Fibroblast of skin of abdomen (primary cell): ENCODE data around the gene PLET1.
A peak's percentile ranks its signal among the peaks of the same experiment; 100 is the strongest.

Experiments
- DNase-seq: peaks from one replicate; pipeline ENCODE4 v3.0.0-alpha.2; 2013

PLET1 gene

GRCh38 chr11:112237451-112237850 lies 23.2 kb downstream of the PLET1 start:
- no peak for DNase-seq

GRCh38 chr11:112235750-112236390 lies 24.8 kb downstream of the PLET1 start:
- DNase-seq: no peak

GRCh38 chr11:112231952-112232351 lies 28.7 kb downstream of the PLET1 start:
- no peak for DNase-seq

- peak; percentile 87 for DNase-seq
Observed at GRCh38 chr11:112229746-112230433, 30.8 kb downstream of the PLET1 start.

- no peak for DNase-seq
Observed at GRCh38 chr11:112229159-112229558, 31.5 kb downstream of the PLET1 start.

GRCh38 chr11:112228706-112229105 lies 32.0 kb downstream of the PLET1 start:
- DNase-seq: no peak

- no peak for DNase-seq
Observed at GRCh38 chr11:112227471-112227870, 33.2 kb downstream of the PLET1 start.

- DNase-seq: peak; percentile 30
Observed at GRCh38 chr11:112226831-112227401, 33.7 kb downstream of the PLET1 start.

GRCh38 chr11:112226062-112226830 lies 34.4 kb downstream of the PLET1 start, which contains the start of gene PTS:
Gene PTS (plus strand): TSS chr11:112226428. CDS start chr11:112226444, 16 bp downstream.
- peak; percentile 87 for DNase-seq

- DNase-seq: no peak
Observed at GRCh38 chr11:112225753-112226061, 35.0 kb downstream of the PLET1 start.

- no peak for DNase-seq
Observed at GRCh38 chr11:112223754-112224532, 36.7 kb downstream of the PLET1 start.

- DNase-seq: no peak
Observed at GRCh38 chr11:112223121-112223520, 37.5 kb downstream of the PLET1 start.

GRCh38 chr11:112222303-112222702 lies 38.4 kb downstream of the PLET1 start:
- no peak for DNase-seq

- no peak for DNase-seq
Observed at GRCh38 chr11:112221274-112221835, 39.3 kb downstream of the PLET1 start.

- peak; percentile 71 for DNase-seq
Observed at GRCh38 chr11:112219476-112220232, 41.0 kb downstream of the PLET1 start.

GRCh38 chr11:112216561-112217105 lies 44.0 kb downstream of the PLET1 start:
- DNase-seq: peak; percentile 26

- DNase-seq: no peak
Observed at GRCh38 chr11:112215621-112216020, 45.0 kb downstream of the PLET1 start.

- no peak for DNase-seq
Observed at GRCh38 chr11:112213753-112214152, 46.9 kb downstream of the PLET1 start.

GRCh38 chr11:112212710-112213109 lies 48.0 kb downstream of the PLET1 start:
- DNase-seq: no peak

- no peak for DNase-seq
Observed at GRCh38 chr11:112212290-112212689, 48.4 kb downstream of the PLET1 start.

GRCh38 chr11:112211536-112211935 lies 49.1 kb downstream of the PLET1 start:
- DNase-seq: no peak
